BLaER1 (cell line): Measurements from ENCODE around the gene PALM.

ENCODE experiments used
- H3K27ac ChIP-seq: shearing (Covaris generic); formaldehyde crosslinking; 2 replicates; pipeline ENCODE4 v1.8.1; 2022
- H3K27me3 ChIP-seq: shearing (Covaris generic); formaldehyde crosslinking; 2 replicates; pipeline ENCODE4 v1.8.1; 2022
- H3K36me3 ChIP-seq: shearing (Covaris generic); formaldehyde crosslinking; 2 replicates; pipeline ENCODE4 v1.8.1; 2022
- H3K4me1 ChIP-seq: shearing (Covaris generic); formaldehyde crosslinking; 2 replicates; pipeline ENCODE4 v1.8.1; 2022
- H3K4me2 ChIP-seq: shearing (Covaris generic); formaldehyde crosslinking; 2 replicates; pipeline ENCODE4 v1.8.1; 2022
- H3K4me3 ChIP-seq: shearing (Covaris generic); formaldehyde crosslinking; 2 replicates; pipeline ENCODE4 v1.8.1; 2022
- H3K9ac ChIP-seq: shearing (Covaris generic); formaldehyde crosslinking; 2 replicates; pipeline ENCODE4 v1.8.1; 2022
- H3K9me3 ChIP-seq: shearing (Covaris generic); formaldehyde crosslinking; 2 replicates; pipeline ENCODE4 v1.8.1; 2022
- H4K20me1 ChIP-seq: shearing (Covaris generic); formaldehyde crosslinking; 2 replicates; pipeline ENCODE4 v1.8.1; 2022
- Cebpa-rat ChIP-seq: shearing (Covaris generic); IDR thresholded peaks from 2 replicates; pipeline ENCODE4 v1.8.1; 2022

The PALM gene

DNA sequence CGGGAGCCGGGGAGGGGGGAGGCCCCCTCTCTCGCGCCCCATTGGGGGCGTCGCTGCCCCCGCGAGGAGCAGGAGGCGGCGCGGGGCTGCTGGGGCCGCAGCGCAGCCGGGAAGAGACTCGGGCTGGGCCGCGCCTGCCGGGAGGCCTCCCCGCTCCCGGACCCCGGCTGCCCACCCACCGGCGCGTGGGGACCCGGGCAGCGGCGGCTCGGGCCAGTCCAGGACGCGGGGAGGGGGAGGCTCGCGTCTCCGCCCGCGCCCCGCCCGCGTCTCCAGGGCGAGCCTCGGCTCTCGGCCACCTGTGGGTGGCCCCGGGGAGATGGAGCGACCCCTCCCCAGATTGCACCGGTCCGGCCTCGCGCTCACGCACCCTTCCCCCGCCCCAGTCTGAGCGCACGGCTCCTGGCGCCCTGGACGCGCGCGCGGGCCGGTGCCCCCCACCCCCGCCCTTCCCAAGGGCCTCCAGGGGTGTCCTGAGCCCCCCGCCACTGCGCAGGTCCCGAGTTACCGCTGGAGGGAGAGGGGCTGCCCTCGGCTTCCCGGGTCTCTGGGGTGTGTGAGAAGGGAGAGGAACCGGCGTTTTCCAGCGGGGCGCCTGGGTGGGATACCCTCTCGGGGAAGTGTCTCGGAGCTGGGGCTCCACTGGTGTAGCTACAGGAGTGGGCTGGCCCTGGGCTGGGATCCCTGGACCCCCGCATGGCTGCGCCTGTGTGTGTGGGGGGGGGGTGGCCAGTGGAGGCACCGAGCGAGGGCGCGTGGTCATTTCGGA lies 645 bp downstream of the PALM start:
- H3K27me3 ChIP-seq = no peaks in the 10 kb centered on the region
- H3K4me1 ChIP-seq = peaks cover 56% of the 10 kb centered on the region
- peak overlapping the region; percentile 94 for H3K4me3 ChIP-seq
- no peak for TF ChIP-seq Cebpa-rat
- H3K27ac ChIP-seq = peak overlapping the region; percentile 91
- peak overlapping the region; percentile 88 for H3K9ac ChIP-seq
- H3K4me2 ChIP-seq = peak overlapping the region; percentile 100
- H3K36me3 ChIP-seq = peaks cover 10% of the 10 kb centered on the region; the same call in 1 of the 2 replicates
- peaks cover 33% of the 10 kb centered on the region for H4K20me1 ChIP-seq
- H3K9me3 ChIP-seq = no peaks in the 10 kb centered on the region

DNA sequence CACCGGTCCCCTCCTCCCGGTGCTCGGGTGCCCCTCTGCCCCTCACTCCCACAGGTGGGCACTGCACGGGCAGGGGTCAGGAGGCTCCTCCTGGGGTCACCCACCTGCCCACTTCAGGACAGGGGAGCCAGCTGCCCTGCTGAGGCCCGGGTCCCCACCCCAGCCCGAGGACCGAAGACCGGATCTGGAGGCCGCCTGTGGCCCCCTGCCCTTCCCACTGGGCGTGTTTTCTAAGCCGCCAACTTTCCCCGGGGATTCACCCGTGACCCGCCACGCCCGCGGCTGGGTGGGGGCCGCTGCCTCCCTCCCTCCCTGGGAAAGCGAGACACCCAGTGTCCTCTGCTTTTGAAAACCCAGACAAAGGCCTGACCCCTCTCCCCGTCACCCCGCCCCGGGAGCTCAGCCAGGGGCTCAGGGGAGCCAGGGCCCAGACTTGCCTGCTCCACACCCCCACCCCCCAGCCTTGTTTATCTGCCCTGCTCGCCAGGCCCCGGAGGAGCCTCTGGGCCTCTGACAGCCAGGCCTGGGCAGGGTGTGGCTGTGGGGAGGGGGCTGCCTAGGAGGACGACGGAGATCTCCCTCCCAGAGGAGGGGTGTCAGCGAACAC lies 1.3 kb downstream of the PALM start:
- peaks cover 49% of the 10 kb centered on the region for H3K4me1 ChIP-seq
- no peak for TF ChIP-seq Cebpa-rat
- peaks cover 39% of the 10 kb centered on the region for H4K20me1 ChIP-seq
- H3K27ac ChIP-seq = peak overlapping the region; percentile 91
- peak overlapping the region; percentile 100 for H3K4me2 ChIP-seq
- peaks cover 16% of the 10 kb centered on the region for H3K36me3 ChIP-seq
- peak overlapping the region; percentile 94 for H3K4me3 ChIP-seq
- H3K27me3 ChIP-seq = no peaks in the 10 kb centered on the region
- peaks cover 5% of the 10 kb centered on the region for H3K9me3 ChIP-seq
- H3K9ac ChIP-seq = peak overlapping the region; percentile 88

- Histone ChIP-seq H3K27ac (peak overlapping the region; percentile 91), H3K4me1 (peaks cover 49% of the 10 kb centered on the region), H4K20me1 (peaks cover 46% of the 10 kb centered on the region), H3K27me3 (no peaks in the 10 kb centered on the region), H3K4me3 (peak overlapping the region; percentile 94), H3K9ac (peak overlapping the region; percentile 88), H3K9me3 (peaks cover 11% of the 10 kb centered on the region), H3K36me3 (peaks cover 23% of the 10 kb centered on the region), H3K4me2 (peak overlapping the region; percentile 100)
- no peak for TF ChIP-seq Cebpa-rat
These were observed 2.0 kb downstream of the PALM start for GRCh38 chr19:710767-711166.

- TF ChIP-seq Cebpa-rat = no peak
- H3K9ac ChIP-seq = peak overlapping the region; percentile 88
- H3K27me3 ChIP-seq = no peaks in the 10 kb centered on the region
- peaks cover 54% of the 10 kb centered on the region for H3K4me1 ChIP-seq
- peak overlapping the region; percentile 94 for H3K4me3 ChIP-seq
- peaks cover 26% of the 10 kb centered on the region for H3K36me3 ChIP-seq
- peaks cover 51% of the 10 kb centered on the region for H4K20me1 ChIP-seq
- peak overlapping the region; percentile 100 for H3K4me2 ChIP-seq
- peak overlapping the region; percentile 91 for H3K27ac ChIP-seq
- H3K9me3 ChIP-seq = peaks cover 11% of the 10 kb centered on the region
These were observed 2.5 kb downstream of the PALM start for GRCh38 chr19:711254-711653.

DNA sequence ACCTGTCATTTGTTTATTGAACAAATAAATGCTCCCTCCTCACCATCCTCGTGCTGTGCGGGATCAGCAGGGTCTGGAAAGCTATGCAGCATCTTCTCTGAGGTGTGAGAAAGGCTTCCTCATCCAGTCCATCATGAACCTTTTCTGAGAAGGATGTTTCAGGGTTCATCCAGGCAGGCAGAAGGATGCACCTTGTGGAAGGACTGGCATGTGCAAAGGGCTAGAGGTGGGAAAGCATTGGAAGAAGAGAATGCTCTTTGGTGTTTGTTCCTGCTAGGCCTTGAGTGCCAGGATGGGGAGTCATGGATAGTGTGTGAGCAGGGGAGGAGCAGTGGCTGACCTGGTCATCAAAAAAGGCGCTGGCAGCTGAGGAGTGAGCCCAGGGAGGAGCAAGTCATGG lies 6.6 kb downstream of the PALM start:
- no peak for TF ChIP-seq Cebpa-rat
- 0 out of 2 replicates have a peak overlapping the region, but pooled peaks have one; percentile 22 for H3K27ac ChIP-seq
- H3K4me1 ChIP-seq = peaks cover 74% of the 10 kb centered on the region
- no peak overlapping the region for H3K4me3 ChIP-seq
- no peaks in the 10 kb centered on the region for H3K27me3 ChIP-seq
- H4K20me1 ChIP-seq = peaks cover 87% of the 10 kb centered on the region
- peaks cover 26% of the 10 kb centered on the region for H3K36me3 ChIP-seq
- H3K4me2 ChIP-seq = no peak overlapping the region
- H3K9ac ChIP-seq = no peak overlapping the region
- H3K9me3 ChIP-seq = peaks cover 11% of the 10 kb centered on the region

GRCh38 chr19:718251-718951 lies 9.7 kb downstream of the PALM start:
- Histone ChIP-seq H3K27me3 (no peaks in the 10 kb centered on the region), H3K9me3 (peaks cover 11% of the 10 kb centered on the region), H3K4me2 (peak overlapping the region; percentile 89), H3K9ac (peak overlapping the region; percentile 57; the same call in 1 of the 2 replicates), H3K4me1 (peaks cover 76% of the 10 kb centered on the region), H4K20me1 (peaks cover 71% of the 10 kb centered on the region), H3K36me3 (peaks cover 19% of the 10 kb centered on the region), H3K4me3 (peak overlapping the region; percentile 41), H3K27ac (peak overlapping the region; percentile 43)
- TF ChIP-seq Cebpa-rat = no peak

GRCh38 chr19:718991-719512 lies 10.3 kb downstream of the PALM start:
- Histone ChIP-seq H3K9me3 (peaks cover 11% of the 10 kb centered on the region), H3K4me2 (peak overlapping the region; percentile 89), H3K27ac (peak overlapping the region; percentile 43)

GRCh38 chr19:719636-720344 lies 11.1 kb downstream of the PALM start:
- Histone ChIP-seq H3K4me1 (peaks cover 88% of the 10 kb centered on the region), H3K4me2 (peak overlapping the region; percentile 89), H3K9ac (no peak overlapping the region), H3K9me3 (peaks cover 9% of the 10 kb centered on the region), H4K20me1 (peaks cover 64% of the 10 kb centered on the region), H3K36me3 (peaks cover 13% of the 10 kb centered on the region), H3K27me3 (no peaks in the 10 kb centered on the region), H3K27ac (peak overlapping the region; percentile 43), H3K4me3 (peak overlapping the region; percentile 25; the same call in 1 of the 2 replicates)
- TF ChIP-seq Cebpa-rat = no peak

More at GRCh38 chr19:718991-719512, 10.3 kb downstream of the PALM start:
- Histone ChIP-seq H3K4me3 (peak overlapping the region; percentile 25), H3K4me1 (peaks cover 81% of the 10 kb centered on the region), H3K36me3 (peaks cover 16% of the 10 kb centered on the region), H3K27me3 (no peaks in the 10 kb centered on the region), H3K9ac (0 out of 2 replicates have a peak overlapping the region, but pooled peaks have one; percentile 24), H4K20me1 (peaks cover 67% of the 10 kb centered on the region)
- TF ChIP-seq Cebpa-rat = peak; percentile 48; the same call in 1 of the 2 replicates
